GM19455 (cell line): ENCODE results near the gene ITGA5.

ENCODE experiments used
- ATAC-seq: cut with Tn5 transposase; IDR thresholded peaks from one replicate; pipeline ENCODE4 v1.9.1; 2021; ENCODE audit not compliant: unreplicated experiment

The ITGA5 gene

GRCh38 chr12:54419088-54419887, at the start of gene ITGA5:
TSS of gene ITGA5 (minus strand) at chr12:54419266. CDS start at chr12:54419198, 68 bp downstream.
- no peak for ATAC-seq

- no peak for ATAC-seq
Observed at GRCh38 chr12:54465857-54466523, 46.9 kb upstream of the ITGA5 start.

GRCh38 chr12:54463484-54463883, 44.4 kb upstream of the ITGA5 start:
- ATAC-seq = no peak

GRCh38 chr12:54463034-54463433, 44.0 kb upstream of the ITGA5 start:
- no peak for ATAC-seq

DNA sequence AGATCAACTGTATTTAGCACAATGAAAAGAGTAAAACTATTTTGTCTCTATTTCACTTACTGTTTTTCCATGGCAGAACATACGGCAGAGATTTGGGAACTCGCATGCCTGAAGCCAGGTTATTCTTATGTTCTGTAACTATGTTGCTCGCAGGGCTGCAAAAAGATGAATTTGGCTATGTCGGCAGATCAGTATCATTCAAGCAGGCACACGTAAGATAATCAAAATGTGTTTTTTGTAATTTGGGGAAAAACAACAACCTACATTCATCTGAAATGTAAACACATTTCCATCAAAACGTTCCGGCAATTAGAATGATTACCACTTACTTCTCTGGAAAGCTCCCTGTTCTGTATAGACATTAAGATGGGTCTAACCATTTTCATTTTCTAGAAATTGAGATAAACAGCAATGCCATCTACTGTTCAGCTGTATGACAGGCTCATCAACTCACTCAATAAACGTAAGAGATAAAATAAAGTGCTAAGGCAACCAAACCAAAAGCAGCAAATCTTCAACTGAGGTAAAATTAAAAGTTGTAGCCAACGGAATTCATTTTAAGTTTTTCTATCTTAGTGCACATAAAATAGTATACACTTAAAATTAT, 41.4 kb upstream of the ITGA5 start:
- ATAC-seq = no peak

- ATAC-seq = no peak
Observed at GRCh38 chr12:54459355-54459754, 40.3 kb upstream of the ITGA5 start.

DNA sequence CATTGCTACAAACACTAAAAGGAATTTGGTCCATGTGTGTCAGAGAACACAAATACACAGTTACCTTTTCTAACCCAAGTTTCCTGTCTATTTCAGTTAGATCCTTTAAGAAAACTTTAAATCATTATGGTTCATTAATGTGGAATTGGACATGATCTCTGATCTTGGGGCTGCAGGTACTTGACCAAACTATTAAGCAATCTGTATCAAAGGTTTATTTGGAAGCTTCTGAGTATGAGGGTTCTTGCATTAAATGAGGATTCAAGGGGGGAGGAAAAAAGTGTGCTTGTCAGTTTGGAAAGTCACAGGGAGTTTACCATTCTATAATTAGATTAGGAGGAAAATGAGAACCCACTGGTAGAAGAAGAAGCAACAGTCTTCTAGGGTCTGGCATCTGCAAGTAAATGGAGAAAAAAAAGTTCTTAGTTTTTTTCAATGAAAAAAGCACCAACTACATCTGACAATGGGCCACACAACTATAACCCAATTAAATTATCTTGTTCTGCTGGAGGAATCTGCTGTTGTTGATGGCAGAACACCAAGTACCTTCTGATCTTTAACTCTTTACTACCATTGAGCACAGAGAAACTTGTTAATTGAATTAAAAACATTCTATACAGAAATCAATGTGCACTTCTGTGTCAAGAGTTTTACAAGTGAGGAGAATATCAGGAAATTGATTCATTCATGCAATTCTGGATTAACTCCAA, 36.8 kb upstream of the ITGA5 start:
- no peak for ATAC-seq

GRCh38 chr12:54452628-54453027, 33.6 kb upstream of the ITGA5 start:
- no peak for ATAC-seq

DNA sequence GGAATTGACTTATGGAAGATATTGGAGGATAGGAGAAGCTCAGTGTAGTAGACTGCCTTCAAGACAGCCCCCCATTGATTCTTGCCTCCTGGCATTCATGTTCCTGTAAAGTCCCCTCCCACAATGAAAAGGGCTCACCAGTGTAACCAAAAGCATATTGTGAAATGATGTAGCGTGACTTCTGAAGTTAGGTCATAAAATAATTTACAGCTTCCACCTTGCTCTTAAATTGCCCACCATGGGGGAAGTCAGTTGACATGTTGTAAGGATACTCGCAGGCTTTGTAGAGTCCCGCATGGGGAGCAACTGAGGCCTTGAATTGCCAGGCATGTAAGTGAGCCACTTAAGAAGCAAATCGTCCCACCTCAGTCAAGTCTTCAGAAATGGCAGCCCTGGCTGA, 29.3 kb upstream of the ITGA5 start:
- no peak for ATAC-seq

DNA sequence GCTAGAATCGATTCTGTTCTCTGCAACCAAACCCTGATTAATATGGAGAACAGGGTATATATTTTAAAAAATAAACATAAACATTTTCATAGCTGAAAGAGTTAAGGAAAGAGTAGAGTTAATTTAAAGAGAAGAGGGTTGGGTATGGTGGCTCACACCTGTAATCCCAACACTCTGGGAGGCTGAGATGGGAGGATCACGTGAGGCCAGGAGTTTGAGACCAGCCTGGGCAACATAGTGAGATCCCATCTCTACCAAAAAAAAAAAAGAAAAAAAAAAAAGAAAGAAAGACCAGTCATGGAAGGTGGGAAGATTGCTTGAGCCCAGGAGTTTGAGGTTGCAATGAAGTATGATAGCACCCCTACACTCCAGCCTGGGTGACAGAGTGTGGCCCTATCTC, 28.9 kb upstream of the ITGA5 start:
- no peak for ATAC-seq

DNA sequence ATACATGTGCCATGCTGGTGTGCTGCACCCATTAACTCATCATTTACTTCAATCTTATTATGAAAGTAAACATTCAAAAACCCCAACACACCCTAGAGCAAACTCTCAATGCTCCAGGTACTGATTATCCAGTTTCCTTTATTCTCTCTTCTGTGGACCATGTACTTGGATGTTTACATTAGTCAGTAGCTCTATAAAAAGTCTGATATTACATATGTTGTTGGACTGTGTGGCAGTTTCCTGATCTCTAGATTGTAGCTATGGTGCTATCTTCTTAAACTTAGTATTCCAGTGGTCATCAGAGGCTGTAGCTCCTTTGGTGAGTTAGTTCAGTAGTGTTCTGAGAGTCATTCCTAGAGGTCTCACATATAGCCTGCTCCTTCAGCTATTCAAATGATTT, 25.1 kb upstream of the ITGA5 start:
- ATAC-seq = no peak

DNA sequence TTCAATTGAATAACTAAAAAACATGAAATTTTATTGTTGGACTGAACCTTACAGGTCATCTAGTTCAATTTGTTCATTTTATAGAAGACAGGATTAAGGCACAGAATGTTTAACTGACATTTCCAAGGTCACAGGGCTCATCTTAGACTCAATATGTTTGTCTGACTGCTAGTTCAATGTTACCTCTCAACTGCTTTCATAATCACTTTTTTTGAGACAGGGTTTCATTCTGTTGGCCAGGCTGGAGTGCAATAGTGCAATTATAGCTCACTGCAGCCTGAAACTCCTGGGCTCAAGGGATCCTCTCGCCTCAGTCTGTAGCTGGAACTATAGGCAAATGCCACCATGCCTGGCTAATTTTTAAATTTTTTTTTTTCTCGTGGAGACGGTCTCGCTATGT, 24.4 kb upstream of the ITGA5 start:
- no peak for ATAC-seq

- no peak for ATAC-seq
Observed at GRCh38 chr12:54442961-54443360, 23.9 kb upstream of the ITGA5 start.

DNA sequence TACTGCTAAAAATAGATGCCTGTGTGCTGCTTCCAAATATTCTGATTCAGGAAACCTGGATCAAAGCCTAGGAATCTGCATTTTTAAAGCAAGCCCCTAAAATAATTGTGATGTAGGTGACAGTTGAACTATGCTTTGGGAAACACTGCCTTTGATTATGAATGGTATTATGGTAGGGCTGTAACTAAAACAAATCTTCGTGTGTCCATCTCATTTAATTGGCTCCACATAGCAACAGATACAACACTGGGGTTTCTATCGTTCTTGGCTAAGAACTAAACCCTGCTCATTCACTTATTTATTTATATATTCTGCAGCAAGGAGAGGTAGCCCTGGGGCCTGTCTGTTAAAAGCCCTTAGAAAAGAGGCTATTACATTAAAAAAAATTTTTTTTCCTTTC, 23.0 kb upstream of the ITGA5 start:
- ATAC-seq = no peak

DNA sequence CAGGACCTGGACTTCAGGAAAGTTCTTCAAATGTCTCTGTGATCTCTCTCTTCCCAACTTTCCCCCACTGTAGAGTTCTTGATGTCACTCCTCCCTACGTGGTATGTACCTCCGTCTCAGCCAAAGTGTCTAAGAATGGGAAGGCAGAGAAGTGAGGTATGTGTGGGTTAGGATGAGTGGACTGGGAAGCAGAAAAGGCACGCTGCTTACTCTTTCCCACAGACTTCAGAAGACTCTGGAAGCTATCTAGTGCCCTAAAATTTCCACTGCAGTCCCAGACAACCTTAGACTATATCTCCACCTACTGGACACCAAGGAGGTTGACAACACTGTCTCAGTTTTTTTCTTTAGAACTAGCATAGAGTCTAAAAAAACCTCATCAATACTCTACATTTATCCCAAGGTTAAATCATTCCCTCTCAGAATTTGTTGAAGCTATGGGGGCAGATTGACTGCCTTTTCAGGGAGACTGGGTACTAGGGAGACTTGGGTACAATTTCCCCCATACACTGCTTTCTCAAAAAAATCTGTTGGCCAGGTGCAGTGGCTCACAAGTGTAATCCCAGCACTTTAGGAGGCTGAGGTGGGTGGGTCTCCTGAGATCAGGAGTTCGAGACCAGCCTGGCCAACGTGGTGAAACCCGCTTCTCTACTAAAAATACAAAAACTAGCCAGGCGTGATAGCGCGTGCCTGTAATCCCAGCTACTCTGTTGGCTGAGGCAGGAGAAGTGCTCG, 20.6 kb upstream of the ITGA5 start:
- no peak for ATAC-seq

DNA sequence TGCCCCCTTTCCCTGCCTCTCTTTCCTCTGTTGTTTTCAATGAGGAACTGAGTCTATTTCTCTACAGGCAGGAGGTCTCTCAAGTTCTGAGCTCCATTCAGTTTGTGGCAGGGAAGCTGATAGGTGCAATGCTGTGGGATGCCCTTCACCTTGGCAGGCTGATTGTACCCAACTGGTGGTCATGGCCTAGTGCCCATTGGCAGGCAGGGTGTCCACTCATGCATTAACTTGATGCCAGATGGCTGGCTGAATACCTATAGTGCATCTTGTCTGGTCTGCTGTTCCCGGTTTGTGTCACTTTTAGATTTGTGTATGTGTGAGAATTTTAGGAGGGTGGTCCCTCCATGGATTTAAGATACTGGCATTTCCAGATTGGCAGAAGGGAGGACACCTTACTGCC, 20.0 kb upstream of the ITGA5 start:
- no peak for ATAC-seq

- no peak for ATAC-seq
Observed at GRCh38 chr12:54438517-54438916, 19.5 kb upstream of the ITGA5 start.

DNA sequence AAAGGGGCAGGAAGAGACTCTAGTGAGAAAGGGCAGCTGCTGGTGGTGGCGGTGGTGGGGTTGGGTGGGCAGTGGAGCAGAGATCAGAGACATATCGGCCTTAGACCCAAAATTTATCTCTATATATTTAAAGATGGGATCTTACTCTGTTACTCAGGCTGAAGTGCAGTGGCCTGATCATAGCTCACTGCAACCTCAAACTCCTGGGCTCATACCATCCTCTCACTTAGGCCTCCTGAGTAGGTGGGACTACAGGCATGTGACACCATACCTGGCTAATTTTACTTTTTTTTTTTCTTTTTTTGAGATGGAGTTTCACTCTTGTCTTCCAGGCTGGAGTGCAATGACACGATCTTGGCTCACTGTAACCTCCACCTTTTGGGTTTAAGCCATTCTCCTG, 18.6 kb upstream of the ITGA5 start:
- ATAC-seq = no peak

GRCh38 chr12:54437243-54437642, 18.2 kb upstream of the ITGA5 start:
- no peak for ATAC-seq

DNA sequence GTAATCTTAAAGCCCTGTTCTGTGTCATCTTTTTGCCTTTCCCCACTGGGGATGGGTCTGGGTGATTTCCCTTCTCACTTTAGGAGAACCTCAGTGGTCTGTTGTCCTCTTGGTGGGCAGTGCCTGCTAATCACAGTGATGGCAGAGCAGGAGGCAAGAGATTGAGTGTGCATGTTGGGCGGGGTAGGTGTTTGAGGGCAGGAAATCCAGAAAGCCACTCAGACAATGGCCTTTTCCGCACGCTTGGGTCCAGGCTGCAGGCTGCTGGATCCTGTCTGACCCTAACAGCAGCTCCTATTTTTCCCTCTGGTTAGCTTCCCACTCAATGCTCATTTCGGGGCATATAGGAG, 13.7 kb upstream of the ITGA5 start:
- no peak for ATAC-seq
